SK-N-SH treated with all-trans-retinoic acid at 6 μM for 48 hours (cell line): ENCODE data around the gene TMEM174.

Source experiments
- ARNTL ChIP-seq: fragments of 450-650 bp; formaldehyde crosslinking; IDR thresholded peaks from 2 replicates; pipeline ENCODE4 v1.5.0; 2020; ENCODE audit warnings: low read depth, mild to moderate bottlenecking, moderate library complexity, borderline replicate concordance
- ESRRG ChIP-seq: fragments of 250-450 bp; sonication (Bioruptor Pico); IDR thresholded peaks from 2 replicates; pipeline ENCODE4 v1.6.1; 2021; ENCODE audit warnings: mild to moderate bottlenecking
- OSR1 ChIP-seq: fragments of 250-450 bp; sonication (Bioruptor Pico); IDR thresholded peaks from 2 replicates; pipeline ENCODE4 v1.8.0; 2022; ENCODE audit warnings: moderate library complexity, mild to moderate bottlenecking, inconsistent platforms
- PATZ1 ChIP-seq: fragments of 250-450 bp; sonication (Bioruptor Pico); IDR thresholded peaks from 2 replicates; pipeline ENCODE4 v1.8.0; 2020; ENCODE audit warnings: mild to moderate bottlenecking, moderate library complexity, borderline replicate concordance
- ZNF70 ChIP-seq: fragments of 450-650 bp; formaldehyde crosslinking; IDR thresholded peaks from 2 replicates; pipeline ENCODE4 v1.5.0; 2020; ENCODE audit warnings: mild to moderate bottlenecking, moderate library complexity

- no peak for TF ChIP-seq PATZ1 (CRISPR knock-in tag)
- TF ChIP-seq ZNF70 (CRISPR knock-in tag), result no peak
- TF ChIP-seq ESRRG (CRISPR knock-in tag), result no peak
- no peak for TF ChIP-seq ARNTL (CRISPR knock-in tag)
- TF ChIP-seq OSR1 (CRISPR knock-in tag), result no peak
Observed at GRCh38 chr5:73214996-73215395, 42.0 kb downstream of the TMEM174 start.
